DMS53 treated with DMSO at 0.1 percent for 48 hours (cell line): Measurements from ENCODE around the gene EDNRA.

Experiments used
- DNase-seq: peaks from one replicate; lab custom pipeline; 2025; ENCODE audit not compliant: unreplicated experiment; lab: John Stamatoyannopoulos, UW

EDNRA gene

GRCh38 chr4:147538711-147539110, 57.8 kb downstream of the EDNRA start:
- no peak for DNase-seq

- DNase-seq = no peak
Measured at GRCh38 chr4:147539959-147540358, 59.1 kb downstream of the EDNRA start.

GRCh38 chr4:147542229-147542990, 61.5 kb downstream of the EDNRA start:
- no peak for DNase-seq

- DNase-seq = no peak
Measured at GRCh38 chr4:147543034-147543433, 62.1 kb downstream of the EDNRA start.

DNA sequence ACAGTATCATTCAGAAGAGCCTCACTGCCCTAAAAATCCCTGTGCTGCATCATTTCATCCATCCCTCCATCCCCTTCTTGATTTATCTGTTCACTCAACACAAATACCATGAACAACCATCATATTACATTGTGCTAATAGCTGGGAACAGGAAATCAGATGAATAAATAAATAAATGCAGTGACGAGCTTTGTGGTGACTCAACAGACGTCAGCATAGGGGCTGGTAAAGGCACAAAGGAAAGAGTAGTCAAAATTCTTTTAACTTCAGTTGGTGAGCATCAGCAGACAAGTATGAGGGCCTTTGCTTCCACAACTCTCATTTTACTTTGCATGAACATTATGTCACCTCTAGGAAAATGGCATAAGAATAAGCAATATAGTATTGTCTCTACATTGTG, 65.5 kb downstream of the EDNRA start:
- no peak for DNase-seq

DNA sequence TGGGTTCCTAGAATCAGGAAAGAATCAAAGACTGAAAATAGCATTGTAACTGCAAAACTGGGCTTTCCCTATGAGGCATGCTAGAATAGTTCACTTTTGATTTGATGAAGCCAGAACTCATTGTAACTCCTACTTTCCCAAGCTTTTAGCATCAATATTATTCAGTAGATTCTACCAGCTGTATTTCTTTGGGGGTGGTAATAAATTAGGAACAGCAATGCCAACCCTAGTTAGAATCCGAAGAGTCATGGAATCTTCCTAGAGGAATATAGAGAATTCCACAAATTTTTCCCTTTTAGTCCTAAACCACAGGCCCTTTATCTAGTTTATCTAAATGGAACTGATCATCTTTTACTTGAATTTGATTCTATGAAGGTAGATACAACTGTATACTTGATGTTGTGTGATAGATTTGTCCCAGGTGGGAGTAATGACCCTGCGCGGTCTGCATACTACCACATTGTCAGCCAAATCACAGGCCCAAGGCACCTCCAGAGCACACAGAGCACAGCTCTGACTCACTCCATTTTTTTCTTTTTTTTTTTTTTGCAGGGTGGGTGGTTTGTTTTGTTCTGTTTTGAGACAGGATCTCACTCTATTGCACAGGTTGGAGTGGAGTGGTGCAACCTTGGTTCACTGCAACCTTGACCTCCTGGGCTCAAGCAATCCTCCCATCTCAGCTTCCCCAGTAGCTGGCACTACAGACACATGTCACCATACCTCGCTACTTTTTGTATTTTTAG, 66.6 kb downstream of the EDNRA start:
- no peak for DNase-seq

DNA sequence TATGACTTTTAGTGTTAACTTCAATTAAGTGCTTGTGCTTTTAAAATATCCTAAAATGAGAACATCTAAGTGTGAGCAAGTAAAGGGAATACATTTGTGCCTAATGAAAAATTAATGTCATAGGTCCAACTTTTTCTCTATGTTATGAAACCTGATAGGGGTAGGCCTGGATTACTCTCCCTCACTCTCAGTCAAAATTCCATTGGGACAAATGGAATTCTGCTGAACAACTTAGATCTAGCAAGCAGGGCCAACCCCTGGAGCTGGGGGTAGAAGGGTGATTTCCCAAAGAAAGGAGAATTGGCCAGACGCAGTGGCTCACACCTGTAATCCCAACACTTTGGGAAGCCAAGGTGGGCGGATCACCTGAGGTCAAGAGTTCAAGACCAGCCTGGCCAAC, 67.4 kb downstream of the EDNRA start:
- DNase-seq = no peak

- DNase-seq = no peak
Measured at GRCh38 chr4:147550626-147551246, 69.8 kb downstream of the EDNRA start.

- DNase-seq = no peak
Measured at GRCh38 chr4:147560625-147561024, 79.7 kb downstream of the EDNRA start.

GRCh38 chr4:147566762-147567161, 85.9 kb downstream of the EDNRA start:
- no peak for DNase-seq

GRCh38 chr4:147567276-147567675, 86.4 kb downstream of the EDNRA start:
- no peak for DNase-seq

DNA sequence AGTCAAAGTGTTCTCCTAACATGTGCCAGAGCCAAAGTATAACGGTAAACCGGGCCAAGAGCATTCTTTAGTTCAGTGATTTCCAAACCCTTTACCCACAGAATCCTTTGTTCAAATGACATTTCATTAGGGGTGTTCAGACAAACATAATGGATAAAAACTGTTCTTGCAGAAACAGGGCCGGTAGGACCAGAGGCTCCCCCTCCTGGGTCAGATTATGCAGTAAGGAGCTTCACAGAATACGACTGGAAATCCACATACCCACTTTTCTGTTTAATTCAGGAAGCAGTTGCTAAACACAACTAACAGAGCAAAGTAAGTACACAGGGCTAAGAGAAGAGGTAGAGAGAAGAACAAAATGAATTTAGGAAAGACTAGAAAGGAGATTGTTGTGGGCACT, 89.7 kb downstream of the EDNRA start:
- DNase-seq = no peak

- no peak for DNase-seq
Measured at GRCh38 chr4:147571036-147571770, 90.3 kb downstream of the EDNRA start.

- no peak for DNase-seq
Measured at GRCh38 chr4:147576084-147576483, 95.2 kb downstream of the EDNRA start.

DNA sequence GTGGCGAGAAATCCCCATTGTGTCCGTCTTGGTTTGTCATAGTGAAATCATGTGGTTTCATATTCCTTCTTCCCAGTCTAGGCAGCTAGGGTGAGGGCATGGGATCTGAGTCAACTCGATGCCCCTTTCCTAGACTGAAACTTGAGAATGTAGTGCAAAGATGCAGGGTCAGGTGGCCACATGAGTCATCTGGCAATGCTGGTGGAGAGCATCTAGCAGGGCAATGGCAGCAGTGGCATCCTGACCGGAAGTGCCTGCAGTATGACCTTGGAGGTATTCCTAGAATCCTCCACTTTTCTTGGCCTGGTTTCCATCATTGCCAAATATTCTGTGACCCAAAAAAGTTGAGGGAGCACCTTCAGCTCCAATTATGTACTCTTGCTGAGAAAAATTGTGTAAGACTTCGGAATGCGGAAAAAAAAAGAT, 97.2 kb downstream of the EDNRA start:
- DNase-seq = peak; percentile 69

GRCh38 chr4:147578593-147578992, 97.7 kb downstream of the EDNRA start:
- no peak for DNase-seq

- no peak for DNase-seq
Measured at GRCh38 chr4:147580396-147580795, 99.5 kb downstream of the EDNRA start.

- no peak for DNase-seq
Measured at GRCh38 chr4:147581606-147582350, 100.9 kb downstream of the EDNRA start.

GRCh38 chr4:147582386-147583060, 101.6 kb downstream of the EDNRA start:
- DNase-seq = no peak

DNA sequence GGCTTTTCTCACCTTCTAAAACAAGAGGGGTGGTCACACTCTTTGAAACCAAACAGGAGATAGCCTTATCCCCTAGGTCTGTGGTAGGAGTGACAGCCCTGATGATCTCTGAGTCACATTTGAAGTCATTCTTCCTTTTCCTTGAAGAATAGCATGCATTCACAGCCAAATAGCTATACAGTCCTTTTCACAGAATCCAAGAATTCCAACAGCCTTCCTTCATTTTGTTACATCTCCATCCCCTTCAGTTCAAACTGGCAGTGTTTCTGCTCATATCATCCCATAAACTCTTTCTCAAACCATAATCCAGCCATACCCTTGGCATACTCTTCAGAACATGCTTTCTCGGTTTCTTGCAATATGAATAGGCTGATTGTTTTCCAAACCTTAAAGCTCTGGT, 103.0 kb downstream of the EDNRA start:
- DNase-seq = no peak
